RKO (cell line): ENCODE data around the gene SLC12A4.
"Not testable (repeated sequence)": the region's sequence is repeated elsewhere in the genome, so short reads cannot be mapped to it uniquely, and the experiment has no call there.

Experiments
- DNase-seq: peaks from one replicate; pipeline ENCODE4 v3.0.0-alpha.2; 2016; ENCODE audit warnings: low spot score

The SLC12A4 gene

DNA sequence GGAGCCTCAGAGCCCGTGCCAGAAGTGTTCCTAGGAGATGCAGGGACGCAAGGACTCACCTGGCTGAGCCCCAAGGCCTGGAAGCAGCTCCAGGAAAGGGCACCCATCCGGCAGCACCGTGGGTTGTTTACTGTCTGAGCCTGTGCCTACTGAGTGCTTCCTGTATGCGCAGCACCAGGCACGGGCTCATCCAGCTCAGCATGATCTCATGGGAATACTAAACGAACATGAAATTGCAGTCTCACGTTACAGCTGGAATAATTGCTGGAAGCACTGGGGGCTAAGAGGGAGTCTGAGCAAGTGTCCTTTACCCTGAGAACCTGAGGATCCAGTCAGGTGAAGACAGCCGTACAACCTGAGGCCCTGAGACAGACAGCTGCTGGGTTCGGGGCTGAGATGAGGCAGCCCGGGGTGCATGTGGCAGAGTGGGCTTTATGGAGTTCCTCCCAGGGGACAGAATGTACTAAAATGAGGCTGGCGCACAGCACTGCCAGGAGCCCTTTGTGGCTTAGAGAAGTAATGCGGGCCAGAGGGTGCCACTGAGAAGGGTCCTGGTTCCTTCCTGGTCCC is 42.2 kb downstream of the SLC12A4 start:
- DNase-seq, result no peak

DNA sequence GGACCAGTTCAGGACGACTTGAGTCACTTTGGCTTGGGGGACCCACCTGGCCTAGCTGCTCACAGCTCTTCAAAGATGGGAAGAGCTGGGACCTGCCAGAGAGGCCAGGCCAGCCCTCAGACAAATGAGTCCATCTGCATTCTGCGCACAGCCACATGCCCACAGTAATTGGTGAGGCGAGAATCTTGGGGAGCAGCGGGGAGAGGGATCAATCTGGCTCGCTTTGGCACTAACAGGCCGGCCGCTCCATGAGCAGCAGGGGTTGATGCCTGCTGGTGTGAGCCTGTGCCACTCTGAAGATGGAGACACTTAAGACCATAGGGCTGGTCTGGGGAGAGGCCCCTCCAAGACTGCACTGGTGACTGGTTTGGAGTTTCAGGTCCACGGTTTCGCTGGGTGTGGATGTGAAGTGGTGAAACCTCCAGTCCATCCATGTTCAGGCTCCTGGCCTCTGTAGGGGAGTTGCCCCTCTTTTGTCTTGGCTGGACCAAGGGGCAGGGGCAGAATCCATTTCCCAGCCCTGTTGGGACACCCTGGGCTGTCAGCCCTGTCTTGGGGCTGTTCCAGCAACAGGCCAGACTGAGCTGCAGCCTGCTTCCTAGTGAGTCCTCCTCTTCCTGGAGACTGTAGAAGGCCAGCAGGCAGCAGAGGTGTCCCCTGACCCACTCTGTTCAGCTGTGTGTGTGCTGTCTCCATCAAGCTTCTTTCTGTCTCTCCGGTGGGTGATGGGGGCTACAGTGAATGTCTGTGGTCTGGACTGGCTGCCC is 44.1 kb downstream of the SLC12A4 start:
- no peak for DNase-seq

- no peak for DNase-seq
Measured at GRCh38 chr16:67923414-67924116, 44.9 kb downstream of the SLC12A4 start.

DNA sequence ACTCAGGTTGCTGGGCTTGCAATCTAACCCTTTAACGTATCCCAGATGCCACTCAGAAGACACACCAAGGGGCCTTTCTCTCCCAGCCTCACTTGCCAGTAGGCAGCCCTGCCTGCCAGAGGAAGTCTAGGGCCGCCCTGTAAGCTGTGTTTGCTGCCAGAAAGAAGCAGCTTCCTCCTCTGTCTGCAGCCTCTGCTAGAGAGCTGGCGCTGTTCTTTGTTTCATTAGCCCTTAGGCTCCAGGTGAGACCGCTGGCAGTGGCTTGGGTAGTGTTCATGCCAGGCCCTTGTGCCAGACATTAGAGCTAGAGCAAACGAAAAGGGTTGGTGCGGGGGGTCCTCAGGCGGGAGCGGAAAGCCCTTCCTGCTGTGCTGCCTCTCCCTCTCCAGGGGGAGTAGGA is 45.7 kb downstream of the SLC12A4 start:
- DNase-seq, result no peak

GRCh38 chr16:67922221-67922620 is 46.2 kb downstream of the SLC12A4 start:
- no peak for DNase-seq

DNA sequence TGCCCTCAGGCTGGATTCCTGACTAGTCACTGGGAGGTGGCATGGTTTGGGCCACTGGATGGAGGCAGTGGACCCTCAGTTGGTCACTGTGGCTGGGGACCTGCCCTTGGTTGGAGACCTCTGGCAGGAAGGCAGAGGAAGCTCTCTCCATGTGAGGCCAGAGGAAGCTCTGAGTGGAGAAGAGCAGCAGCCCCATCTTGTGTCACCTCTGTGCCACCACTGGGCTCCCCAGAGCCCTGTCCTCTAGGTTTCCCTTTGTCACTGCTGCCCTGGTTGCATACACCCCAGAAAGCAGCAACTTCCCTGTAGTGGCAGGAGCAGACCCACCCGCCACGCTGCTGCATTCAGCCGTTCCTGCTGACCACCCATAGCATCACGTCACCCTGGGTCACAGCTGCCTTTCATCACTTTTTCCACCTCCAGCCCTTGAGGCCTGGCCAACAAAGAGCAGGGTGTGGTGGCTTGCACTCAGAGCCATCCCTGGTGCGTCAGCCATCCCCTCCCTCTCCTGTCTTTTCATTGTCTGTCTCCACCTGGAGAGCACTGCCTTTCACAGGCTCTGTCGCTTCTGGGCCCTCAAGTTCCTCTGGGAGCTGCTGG is 48.7 kb downstream of the SLC12A4 start:
- DNase-seq, result no peak

DNA sequence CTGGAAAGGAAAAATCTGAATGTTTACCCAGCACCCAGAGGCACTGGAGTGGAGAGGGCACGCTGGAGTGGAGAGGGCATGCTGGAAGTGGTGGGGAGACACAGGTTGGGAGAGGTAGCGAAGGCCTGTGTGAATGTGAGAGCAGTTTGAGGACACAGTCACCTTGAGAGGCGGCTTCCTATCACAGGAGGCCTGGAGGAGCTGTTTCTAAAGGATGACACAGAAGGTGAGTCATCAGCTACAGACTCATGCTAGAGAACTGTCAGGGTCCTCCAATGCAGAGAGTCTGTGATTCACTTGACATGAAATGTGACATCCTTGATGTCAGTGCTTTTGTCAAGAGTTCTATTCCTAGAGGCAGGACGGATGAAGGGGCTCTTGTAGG is 50.6 kb downstream of the SLC12A4 start:
- peak; percentile 95 for DNase-seq

DNA sequence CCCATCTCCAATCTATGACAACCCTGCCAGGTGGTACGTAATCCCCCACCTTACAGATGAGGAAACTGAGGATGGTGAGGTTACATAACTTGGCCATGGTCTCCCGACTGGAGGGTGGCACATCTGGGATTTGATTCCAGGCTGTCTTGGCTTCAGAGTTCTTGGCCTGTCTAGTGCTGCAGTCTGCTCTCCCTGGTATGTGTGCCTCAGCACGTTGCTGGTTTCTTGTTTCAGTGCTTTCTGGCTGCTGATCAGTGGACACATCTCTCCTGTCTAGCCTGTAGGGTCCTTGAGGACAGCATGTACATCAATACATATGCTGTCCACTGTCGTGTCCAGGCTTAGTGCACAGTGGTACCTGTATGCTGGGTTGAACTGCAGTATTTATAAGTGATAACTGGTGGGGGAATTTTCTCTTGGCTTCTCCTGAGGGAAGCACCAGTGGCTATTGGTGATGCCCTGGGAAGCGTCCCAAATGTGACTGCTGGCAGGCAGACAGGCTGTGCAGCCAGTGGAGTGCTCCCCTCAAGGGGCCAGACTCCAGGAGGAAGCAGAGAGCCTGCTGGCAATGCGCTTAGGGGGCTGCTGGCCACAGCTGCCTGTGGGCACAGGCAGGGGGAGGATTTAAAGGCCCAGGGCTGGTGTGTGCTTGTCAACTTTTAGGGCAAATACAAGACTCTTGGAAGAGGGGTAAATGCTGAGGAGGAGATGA is 51.1 kb downstream of the SLC12A4 start:
- no peak for DNase-seq

DNA sequence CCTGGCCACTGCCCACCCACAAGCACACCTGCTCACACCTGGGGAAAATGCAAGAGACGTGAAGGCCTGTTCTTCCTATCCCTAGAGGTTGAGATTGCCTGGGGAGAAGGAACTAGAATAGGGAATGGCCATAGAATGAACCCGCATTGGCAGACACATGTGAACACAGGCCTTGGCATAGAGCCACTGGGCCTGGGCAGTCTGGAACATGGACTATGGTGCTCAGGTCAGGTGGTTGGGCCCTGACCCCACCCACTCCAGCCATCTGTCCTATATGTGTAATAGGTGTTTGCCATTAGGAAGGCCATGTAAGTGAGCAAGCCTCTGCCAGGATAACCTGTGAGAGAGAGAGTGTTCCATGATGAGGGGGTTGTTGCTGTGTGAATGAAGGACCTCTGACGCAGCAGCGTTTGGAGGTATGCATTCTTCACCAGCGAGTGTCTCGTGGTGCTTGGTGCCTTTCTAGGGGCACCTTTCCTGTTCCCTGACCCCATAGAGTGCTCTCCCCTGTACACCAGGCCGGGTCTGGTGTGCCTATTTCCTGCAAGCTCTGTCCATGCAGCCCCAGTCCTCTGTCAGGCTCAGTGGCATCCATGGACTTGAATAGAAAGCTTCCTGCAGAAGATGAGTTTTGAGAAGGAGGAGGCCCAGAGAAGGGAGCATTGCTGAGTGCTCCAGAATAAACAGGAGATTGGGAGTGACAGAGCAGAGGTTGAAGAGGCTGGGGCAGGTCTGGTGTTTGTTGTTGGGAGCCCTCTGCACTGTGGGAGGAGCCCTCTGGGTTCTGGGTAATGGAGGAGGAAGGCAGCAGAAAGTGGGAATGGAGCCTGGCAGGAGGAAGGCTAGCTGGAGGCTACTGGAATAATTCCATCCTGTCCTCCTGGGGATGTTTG is 52.4 kb downstream of the SLC12A4 start:
- no peak for DNase-seq

DNA sequence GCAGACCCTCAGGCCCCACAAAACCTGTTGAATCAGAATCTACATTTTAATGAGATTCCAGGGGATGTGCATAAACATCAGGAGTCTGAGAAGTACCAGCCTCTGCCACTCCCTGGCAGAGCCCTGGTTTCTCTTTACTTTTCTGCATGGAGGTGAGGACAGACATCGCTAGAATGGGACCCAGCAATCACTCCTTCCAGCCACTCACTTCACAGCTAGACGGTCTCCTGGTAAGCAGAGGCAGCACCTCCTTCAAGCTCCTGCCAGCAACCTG is 53.0 kb downstream of the SLC12A4 start:
- not testable (repeated sequence) for DNase-seq

DNA sequence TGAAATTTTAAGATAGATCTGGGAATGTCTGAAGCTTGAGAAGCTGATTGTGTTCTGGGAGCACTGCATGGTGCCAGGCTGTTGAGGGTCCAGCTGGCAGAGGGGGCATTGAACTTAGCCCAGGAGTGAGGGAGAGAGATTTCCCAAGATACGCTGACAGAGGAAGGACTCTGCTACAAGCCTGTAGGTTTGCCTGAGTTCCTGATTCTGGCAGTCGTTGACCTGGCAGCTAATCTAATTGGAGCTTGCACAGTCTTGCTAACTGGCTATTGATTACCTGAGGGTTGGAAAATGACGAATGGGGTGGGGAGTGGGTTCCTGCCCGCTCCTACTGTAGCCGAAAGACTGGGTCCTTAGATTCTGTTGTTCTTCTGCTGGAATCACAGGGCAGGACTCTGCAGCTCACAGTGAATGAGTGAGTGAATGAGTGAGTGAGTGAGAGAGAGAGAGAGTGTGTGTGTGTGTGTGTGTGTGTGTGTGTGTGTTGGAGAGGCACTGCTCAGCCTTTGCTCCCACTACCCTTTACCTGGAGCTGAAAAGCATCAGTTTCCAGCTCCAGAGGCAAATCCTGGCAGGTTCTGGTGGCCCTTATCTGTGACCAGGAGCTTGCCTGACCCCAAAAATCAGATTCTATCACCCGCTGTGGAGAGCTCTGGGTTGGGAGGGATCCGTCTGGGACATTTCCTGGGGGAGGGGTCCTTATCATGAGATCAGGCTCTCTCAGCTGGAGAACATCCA is 53.5 kb downstream of the SLC12A4 start:
- DNase-seq, result no peak

DNA sequence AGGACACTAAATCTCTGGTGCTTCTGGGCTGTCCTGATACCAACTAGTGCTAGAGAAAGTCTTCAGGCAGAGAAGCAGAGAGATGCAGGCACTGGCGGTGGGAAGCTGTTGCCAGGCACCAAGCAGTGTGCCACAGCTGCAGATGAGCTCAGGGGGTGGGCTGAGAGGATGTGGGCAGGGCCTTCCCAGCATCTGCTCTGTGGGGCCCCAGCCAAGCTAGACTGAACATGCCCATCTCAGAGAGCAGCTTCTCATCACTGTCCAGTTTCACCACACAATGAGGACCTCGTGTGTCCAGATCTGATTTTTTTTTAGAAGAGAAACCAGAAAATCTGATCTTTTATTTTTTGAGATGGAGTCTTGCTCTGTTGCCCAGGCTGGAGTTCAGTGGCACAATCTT is 58.3 kb downstream of the SLC12A4 start:
- DNase-seq, result no peak

GRCh38 chr16:67909056-67909742 is 59.2 kb downstream of the SLC12A4 start:
- no peak for DNase-seq

DNA sequence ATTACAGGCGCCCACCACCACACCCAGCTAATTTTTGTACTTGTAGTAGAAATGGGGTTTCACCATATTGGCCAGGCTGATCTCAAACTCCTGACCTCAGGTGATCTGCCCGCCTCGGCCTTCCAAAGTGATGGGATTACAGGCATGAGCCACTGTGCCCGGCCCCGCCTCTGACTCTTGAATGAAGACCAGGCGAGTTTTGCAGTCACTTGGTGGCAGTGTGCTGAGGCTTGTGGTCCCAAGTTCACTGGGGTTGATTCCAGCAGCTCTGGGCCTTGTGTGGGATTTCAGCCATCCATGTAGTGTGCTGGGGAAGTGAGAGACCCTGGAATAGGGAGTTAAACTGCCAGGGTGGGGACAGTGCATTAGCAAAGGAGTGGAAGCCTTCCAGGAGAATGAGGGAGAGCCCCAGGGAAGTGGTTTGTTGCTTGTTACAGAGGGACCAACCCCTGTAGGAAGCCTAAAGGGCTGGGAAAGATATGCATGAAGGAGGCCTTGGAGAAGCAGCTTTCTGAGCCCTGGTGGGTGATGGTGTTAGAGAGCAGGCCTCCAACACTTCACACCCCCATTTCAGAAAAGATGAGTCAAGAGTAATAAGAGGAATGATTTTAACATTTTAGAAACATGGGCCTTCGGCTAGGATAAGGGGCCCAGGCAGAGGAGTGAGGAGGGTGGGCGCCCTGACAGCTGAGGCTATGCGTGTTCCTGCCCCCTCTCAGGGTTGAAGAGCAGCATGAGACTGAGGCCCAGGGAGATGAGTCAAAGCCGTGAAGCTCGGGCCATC is 60.8 kb downstream of the SLC12A4 start:
- no peak for DNase-seq

DNA sequence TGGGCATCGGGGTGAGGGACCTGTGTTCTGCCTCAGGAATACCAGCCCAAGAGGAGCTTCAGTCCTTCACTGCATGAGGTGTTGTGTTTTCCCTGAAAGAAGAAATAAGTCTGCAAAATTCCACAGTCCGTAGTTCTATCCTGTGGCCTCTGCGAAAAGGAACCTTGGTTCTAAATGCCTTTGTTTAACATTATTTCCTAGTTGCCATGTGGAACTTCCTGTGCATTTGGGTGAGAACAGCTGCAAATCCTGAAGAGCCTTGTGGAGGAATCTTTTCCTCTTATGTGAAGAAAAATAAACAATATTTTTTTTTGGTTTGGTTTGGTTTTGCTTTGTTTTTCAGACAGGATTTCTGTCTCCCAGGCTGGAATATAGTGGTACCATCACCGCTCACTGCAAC is 65.6 kb downstream of the SLC12A4 start:
- DNase-seq, result no peak

- no peak for DNase-seq
Measured at GRCh38 chr16:67901734-67902133, 66.7 kb downstream of the SLC12A4 start.

DNA sequence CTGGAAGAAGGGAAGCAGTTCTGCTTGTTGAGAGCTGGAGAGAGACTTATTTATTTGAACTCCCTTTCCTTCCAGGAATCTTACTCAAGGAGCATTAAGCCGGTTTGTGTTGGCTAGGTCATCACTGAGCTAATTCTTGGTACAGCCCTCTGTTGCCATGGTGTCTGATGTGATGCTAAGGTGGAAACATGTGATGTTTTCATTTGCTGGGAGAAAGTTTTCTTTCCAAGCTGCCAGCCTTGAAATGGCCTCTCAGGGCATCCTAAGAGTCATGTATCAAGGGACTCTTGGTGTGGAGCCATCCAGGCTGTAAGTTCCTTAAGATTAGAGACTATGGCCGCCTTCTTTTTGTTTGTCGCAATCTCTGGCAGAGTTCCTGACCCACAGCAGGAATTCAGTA is 71.2 kb downstream of the SLC12A4 start:
- DNase-seq, result peak; percentile 20

GRCh38 chr16:67893743-67894399 is 74.6 kb downstream of the SLC12A4 start:
- no peak for DNase-seq
